Pons (tissue), 1 donor: ENCODE data around the gene CCNQ.

ENCODE experiments used
- DNase-seq: peaks from one replicate; pipeline ENCODE4 v3.0.0-alpha.2; 2016; ENCODE audit warnings: low spot score

Gene CCNQ

DNA sequence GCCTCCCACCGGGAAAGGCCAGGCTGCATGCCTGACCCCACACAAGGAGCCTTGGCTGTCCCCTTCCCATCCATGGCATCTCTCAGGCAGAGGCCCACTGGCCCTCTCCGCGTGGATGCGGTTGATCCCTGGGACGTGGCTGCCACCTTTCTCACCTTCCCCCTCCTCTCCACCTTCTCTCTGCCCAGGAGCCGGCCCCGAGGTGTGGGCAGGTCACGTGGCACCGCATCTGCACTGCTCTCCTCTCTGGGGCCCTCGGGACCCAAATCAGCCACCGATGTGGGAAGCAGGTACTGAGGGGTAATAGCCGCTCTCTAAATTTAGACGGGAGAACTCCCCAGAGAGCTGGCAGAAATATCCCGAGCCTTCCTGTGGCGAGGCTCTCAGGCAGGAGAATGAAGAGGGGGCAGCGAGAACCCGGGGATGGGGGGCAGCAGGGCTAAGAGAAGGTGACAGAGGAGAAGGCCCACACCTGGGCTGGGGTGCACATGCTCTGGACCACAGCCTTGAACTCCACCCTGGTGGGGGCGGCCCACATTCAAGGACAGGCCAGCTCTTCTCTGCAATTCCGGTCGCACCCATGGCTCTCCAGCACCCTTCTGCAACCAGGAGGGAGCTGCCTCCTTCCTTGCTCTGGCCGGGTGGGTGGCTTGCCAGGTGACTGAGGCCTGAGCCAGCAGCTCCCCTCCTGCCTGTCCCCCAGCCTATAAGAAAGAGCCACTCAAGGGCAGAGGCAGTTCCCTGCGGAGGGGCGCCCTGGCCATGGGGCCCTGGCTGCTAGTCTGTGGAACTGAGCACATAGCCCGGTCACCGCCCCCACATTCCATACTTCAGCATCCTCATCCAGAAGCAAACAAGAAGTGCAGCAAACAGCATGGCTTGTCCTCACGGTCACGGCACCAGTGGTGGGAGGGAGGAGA, 38.4 kb upstream of the CCNQ start:
- DNase-seq: no peak

DNA sequence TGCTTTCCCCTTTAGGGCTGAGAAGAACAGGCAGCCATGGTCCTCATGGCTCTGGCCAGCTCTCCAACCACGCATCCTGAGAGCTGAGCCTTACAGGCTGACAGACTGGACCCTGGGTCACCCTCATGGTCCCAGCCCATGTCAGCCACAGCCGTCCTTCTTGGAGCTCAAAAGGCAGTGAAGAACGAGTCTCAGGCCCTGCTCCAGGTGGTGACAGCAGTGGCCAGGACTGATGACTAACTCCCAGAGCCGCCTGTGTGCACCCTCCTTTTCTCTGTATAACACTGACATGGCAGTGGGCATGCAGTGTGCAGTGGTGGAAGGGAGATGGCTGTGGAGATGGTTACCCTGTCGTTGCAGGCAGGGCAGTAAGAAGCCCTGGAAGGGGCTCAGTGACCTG, 37.8 kb upstream of the CCNQ start:
- no peak for DNase-seq

DNA sequence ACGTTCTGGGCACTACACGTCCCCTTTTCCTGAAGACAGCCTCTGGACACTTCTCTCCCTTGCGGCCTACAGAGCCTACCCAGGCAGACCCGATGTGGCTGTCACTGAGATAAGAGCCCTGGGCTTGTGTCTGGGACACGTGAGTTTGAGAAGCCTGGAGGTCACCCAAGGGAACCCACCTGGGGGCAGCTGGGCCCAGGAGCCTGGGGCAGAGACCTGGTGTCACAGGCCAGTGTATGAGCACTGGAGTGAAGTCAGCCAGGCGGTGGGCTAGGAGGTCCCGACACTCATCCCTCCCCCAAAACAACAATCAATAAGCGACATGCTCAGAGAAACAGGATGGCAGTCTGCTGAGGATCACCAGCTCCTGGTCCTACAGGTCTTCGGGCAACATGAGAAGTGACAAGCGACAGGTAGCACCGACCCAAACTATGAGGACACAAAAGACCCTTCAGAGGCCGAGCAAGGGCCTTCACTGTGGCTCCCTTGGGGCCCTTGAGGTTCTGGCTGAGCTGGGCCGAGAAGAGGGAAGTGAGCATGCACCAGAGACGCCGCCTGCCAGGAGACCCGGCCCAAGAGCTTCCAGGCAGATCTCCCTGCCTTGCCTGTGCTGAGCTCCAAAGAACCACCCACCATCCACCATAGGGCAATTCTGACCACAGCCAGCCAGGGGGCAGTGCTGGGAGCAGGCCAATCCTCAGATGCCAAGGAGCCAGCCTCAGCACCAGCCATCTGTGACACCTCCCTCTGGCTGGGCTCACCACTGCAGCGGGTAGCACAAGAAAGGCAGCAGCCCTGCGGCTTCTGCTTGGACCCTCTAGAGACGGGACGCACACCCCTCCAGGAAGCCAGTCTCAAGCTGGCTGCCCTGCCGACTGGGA, 37.1 kb upstream of the CCNQ start:
- DNase-seq: no peak

DNA sequence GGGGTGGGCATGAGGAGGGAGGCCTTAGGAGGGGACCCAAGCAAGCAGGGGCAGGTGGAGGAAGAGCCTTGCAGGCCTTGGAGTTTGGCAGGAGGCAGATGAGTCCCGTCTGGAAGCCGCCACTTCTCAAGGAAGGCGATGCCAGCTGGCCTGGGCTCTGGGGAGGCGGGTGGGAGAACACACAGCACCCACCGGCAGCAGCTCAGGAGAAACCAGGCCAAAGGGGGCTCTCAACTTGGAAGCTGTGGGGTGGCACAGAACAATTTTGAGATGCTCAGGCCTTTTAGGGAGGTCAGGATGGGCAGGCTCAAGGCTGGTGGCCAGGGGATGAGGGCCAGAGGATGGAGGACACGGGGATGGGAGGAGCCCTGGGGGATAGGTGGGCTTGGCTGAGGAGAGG, 36.4 kb upstream of the CCNQ start:
- no peak for DNase-seq

DNA sequence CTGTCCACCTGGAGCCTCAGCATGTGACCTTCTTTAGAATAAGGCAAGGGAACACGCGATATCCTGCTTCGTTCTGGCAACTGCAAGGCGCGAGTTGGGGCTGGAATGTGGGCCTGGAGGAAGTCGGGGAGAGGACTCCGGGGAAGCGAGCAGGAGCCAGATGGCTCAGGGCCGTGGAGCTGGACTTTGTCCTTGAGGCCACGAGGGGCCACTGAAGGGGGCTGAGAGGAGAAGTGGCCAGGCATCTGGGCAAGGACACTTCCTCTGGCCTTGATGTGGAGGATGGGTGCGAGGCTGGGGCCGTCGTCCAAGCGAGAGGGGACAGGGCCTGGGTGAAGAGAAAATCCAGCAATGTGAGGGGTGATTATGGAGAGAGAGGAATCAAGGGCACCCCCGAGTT, 35.9 kb upstream of the CCNQ start:
- no peak for DNase-seq

DNA sequence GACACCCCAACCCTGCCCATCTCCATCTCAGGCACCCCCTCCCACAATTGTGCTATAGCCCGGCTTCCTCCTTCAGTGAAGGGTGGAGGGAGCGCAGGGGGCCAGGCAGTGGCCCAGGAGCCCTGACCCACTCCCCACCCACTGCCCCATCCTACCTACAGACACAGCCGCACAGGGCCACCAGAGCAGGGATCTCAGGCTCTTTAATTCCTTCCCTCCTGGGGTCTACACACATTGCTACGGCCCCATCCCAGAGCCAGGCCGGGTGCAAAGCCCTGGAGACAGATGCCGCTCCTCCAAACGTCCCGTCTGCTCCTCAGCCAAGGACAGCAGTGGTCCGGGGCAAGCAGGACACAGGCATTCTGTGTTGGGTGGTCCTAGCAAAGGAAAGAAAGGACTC, 35.3 kb upstream of the CCNQ start:
- no peak for DNase-seq

DNA sequence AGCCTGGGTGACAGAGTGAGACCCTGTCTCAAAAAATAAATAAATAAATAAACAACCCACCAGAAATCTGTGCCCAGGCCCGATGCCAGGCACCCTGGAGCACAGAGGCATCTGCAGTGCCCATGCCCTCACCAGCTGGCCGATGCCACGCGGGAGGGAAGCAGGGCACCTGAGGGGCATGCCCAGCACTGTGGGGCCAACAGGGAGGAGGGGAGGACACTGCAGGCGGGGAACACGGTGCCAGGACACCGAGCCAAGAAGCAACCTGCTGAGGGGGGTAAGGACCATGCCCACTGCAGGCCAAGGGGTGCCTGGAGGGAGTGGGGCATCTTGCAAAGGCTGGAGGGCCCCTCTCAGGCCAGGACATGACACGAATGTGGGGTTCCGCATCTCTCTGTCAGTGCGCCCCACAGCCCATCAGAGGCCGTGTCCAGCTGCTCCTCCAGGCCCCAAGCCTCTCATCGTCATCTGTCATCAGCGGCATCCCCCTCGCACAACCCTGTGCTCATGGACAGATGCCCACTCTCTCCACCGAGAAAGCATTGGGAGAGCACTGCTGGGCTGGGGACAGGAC, 34.8 kb upstream of the CCNQ start:
- DNase-seq: no peak

DNA sequence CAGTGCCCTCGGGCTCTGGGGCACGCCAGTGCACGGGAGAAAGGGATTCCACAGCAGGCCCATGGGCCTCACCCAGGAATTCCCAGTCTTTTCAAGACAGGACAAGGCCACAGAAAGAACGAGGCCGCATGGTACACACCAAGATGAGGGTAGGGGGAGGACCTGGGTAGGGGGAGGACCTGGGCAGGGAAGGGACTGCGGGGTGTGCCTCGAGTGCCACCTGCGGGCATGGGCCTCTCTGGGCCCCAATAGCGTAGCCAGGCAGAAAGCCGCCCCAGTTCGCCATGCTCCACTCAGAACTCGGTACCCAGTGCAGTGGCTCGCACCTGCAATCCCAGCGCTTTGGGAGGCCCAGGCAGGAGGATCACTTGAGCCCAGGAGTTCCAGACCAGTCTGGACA, 34.1 kb upstream of the CCNQ start:
- DNase-seq: no peak

DNA sequence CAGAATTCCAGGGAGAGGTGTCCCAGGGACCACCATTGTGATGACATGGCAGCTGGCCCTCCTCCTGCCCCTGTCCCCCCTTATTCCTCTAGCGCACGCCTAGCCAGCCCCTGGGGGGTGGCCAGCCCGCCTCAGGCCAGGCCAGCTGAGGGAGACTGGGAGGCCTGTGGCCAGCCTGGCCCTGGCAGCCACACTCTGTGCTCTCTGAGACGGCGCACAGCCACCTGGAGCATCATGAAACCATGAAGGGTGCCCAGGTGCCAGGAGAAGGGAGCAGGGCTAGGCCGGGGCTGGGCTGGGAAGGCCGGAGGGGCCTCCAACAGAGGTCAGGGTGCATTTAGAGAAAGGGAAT, 33.6 kb upstream of the CCNQ start:
- DNase-seq: no peak

DNA sequence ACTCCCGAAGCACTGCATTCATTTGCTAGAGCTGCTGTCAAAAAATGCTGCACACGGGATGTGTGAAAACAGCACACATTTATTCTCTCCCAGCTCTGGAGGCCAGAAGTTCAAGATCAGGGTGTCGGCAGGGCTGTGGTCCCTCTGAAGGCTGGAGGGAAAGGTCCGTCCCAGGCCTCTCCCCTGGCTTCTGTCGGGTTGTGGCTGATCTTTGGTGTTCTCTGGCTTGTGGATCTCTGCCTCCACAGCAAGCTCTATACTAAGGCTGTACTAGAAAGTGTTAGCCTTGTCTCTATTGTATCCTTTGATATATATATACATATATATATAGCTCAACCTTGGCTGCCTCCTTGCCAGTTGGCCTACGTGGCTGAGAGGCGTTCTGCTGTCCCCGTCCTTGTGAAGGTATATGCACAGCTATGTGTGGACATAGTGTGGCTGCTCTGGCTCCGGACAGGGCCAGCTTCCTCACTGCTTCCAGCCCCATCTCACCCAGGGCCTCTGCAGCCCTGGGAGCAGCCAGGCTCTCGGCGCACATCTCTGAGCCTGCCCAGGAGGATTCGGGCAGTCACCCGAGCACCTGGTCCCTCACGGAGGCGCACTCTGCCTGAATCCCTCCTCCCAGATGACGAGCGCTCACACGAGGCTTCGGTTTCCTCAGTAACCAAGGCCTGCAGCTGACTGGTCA, 33.1 kb upstream of the CCNQ start:
- no peak for DNase-seq

DNA sequence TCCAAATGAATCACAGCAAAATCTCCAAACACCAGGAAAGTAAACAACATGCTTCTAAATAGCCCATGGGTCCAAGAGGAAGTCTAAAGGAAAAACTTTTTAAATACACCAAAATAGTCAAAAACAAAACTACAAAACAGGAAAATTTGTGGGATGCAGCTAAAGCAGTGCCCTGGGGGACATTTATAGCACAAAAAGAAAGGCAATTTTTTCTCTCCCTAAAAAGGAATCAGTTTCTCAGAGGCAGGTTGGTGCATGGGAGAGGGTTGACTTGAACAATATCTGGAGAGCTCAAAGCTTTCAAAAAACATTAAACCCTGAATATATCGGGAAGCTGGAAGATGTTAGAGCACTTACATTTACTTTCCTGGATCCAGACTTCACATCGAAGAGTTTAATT, 32.4 kb upstream of the CCNQ start:
- no peak for DNase-seq

DNA sequence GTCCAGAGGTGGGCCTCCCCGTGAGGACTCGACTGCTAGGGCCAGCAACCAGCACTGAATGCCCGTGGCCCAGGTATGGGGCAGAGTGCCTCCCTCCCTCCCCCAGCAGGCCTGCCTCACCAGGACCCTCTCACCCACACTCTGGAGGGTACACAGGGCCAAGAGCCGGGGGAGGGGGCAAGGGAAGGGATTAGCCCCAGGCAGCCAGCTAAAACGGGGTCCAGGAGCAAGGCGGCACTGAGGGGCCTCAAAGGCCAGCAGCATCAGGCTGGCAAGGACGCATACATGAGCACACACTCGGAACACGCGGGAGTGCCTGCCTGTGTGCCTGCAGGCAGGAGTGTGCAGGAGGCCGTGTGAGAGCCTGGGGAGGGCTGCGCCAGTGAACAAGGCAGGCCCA, 29.7 kb upstream of the CCNQ start:
- no peak for DNase-seq

DNA sequence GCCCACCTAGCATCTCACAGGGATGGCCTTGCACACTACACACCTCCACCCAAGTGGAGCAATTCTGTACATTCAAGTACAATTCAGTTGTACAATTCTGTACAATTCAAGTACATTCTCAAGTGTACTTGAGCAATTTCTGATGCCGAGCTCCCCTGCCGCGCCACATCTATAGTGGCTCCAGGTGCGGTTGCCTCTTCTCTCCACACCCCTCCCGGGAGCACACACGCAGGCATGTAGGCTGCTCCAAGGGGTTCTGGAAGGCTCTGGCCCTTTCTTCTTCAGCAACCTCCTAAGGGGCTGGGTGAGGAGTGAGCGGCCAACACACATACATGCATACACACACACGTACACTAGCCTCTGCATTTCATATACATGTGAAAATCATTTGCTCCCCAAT, 29.2 kb upstream of the CCNQ start:
- no peak for DNase-seq

DNA sequence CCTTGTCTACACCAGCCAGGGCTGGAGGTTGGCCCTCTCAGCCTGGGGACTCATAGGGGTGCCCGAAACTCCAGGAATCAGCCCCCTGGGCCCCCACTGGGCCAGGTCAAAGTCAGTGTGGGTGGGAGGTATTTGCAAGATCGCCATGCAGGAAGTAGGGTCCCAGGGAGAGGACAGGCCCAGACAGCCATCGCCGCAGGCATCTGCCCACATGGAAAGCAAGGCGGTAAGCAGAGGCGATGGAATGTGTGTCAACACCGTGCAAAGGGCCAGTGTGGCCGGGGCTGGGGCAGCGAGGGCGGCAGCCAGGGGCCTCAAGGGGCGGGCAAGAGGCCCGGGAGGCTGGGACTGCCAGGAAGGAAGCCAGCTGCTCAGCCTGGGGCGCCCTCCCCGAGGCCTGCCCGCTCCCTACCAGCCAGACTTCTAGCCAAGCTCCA, 28.8 kb upstream of the CCNQ start:
- DNase-seq: no peak

DNA sequence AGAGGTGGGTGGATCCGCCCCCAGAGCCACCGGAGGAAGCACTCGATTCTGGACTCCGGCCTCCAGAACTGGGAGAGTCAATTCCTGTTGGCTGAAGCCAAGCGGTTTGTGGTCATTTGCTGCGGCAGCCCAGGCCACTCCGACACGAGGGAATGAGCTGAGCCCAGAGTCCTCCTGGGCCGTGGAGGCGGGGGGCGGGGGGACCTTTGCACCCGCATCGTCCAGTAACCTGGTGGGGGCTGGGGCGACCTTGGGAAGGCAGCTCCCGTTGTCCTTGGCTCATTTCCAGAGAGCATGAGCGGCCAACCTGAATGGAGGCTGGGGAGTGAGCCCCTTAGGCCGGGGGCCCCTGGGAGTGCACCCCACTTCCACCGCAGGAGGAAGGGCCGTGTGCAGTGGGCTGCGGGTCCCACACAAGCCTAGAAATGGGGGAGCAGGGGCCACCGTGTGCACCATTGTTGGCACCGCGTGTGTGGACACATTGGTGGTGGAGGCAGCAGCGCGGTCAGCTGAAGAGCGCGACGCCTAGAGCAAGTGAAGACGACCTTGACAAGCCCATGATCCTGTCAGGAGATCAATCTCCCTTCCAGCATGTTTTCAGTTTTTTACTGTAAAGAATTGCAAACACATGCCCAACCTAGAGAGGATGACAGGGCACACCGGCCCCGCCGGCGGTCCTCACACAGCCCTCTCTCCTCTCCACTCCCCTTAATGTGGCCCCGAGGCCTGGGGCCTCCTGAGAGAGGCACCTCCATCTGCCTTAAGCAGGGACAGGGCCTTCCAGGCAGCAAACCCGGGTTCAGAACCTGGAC, 28.1 kb upstream of the CCNQ start:
- no peak for DNase-seq

DNA sequence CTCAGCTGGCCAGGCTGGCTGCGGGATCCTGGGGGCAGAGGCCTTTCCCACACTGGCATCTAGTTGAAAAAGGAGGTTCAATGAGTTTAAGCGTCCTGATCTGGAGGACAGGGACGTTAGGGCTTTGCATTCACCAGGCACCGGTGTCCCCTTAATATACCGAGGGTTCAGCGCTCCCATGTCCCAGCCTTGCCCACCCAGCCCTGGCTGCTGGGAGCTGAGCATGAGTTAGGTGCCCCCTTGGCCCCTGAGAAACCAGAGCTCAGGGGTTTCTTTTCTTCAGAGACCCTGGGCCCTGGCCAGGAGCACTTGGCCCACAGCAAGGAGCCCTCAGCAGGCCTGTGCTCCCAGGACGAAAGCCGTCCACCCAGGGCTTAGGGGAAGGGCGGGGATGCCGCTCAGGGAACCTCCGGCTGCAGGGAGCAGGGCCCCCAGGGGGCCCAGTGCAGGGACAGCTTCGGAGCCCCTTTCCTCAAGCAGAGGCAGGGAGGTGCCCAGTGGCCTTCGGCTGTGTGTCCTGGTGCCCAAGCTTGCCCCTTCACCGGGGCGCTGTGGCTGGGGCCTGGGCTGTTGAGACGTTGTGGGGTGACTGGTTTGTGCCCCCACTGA, 27.2 kb upstream of the CCNQ start:
- DNase-seq: no peak

DNA sequence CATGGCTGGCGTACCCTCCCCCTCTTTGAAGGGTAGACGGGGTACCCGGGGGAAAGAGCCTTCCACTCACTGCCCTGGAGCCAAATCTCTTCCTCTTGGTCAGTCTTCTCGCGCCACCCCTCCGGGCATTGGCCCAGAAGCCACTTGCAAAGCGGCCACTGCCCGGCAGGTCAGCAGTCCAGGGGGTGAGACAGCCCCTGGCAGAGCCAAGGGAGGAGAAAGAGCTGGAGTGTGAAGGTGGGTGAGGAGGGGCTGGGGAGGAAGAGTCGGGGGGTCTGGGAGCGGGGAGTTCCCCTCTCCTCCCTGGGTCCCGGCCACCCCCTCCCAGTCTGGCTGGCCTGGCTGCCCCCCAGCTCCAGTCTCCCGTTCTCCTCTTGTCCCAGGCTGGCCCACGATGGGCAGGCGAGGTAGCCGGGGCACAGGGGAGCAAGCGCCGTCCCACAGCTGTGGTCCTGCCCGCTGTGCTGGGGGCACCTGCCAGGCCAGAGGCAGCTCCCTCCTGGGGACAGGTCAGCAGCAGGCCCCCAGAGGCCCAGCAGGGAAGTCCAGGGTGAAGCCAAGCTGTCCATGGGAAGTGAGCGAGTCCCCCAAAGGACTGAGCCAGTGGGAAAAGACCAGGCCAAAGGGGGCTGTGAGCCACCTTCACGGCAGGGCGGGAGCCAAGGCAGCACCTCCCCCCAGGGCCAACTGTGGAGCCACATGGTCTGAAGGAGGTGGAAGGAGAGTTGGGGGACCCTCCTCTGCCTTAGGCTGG, 26.5 kb upstream of the CCNQ start:
- no peak for DNase-seq

DNA sequence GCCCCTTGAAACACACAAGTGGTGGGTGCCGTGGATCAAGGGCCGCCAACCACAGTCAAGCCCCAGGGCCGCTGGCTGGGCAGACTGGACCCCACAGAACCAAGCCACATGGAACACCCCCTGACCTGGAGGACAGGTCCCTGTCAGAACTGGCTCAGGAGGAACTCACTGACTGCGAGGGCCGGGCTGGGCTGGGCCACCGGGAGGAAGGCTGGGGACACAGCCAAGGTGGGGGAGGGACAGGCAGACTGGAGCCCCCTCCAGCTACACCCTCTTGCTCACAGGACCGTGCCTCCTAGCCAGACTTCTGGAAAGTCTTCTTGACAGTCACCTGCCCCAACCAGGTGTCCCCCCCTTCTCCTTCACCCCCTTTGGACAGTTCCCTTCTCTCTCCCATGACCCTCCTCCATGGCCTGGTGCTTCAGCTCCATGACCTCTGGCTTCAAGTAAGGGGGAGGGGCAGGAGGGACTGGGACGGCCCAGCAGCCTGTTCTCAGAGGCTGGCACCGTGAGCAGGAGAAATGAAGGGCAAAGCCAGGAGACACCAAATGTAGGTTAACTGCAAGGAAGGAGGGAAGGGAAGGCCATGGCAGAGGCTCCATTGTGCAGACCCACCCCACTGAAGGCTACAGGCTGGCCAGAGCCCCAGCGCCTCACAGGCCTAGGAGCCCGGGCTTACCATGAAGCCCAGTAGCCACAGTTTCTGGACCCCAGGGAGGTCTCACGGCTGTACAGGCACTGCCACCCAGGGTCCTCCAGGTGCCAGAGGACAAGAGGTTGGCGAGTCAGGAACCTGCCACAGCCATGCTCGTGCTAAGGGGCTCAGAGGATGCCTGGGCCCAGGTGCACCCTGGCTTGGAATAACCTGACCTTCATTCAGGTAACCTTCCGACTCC, 25.5 kb upstream of the CCNQ start:
- no peak for DNase-seq
